ENCODE results near the gene MARK3.

The MARK3 gene

GRCh38 chr14:103395244-103395643, 10.0 kb downstream of the MARK3 start:
- DNase-seq (ENCODE audit: extremely low spot score): no peak
- no peak for TF ChIP-seq CTCF (IDR thresholded peaks at IDR 0.05; ENCODE audit: control extremely low read depth, extremely low read depth, low read depth, missing control alignments)
- CTCF ChIA-PET: interaction anchor here (2.0 kb wide), 1 partner anchor 11 kb away, joined by 6 read pairs; no protein-coding TSS in a partner anchor
- POLR2A ChIA-PET: no interaction called here

- DNase-seq (ENCODE audit: extremely low spot score): no peak
- POLR2A ChIA-PET: interaction anchor here (0.6 kb wide), 1 partner anchor 451 kb away, joined by 6 read pairs; the partner anchor contains the start of gene PPP1R13B
- TF ChIP-seq CTCF (IDR thresholded peaks at IDR 0.05; ENCODE audit: control extremely low read depth, extremely low read depth, low read depth, missing control alignments): no peak
- CTCF ChIA-PET: interaction anchor here (1.1 to 2.0 kb wide), 3 partner anchors 8 to 28 kb away, joined by 3 to 6 read pairs (median 3); no protein-coding TSS in a partner anchor
Measured at GRCh38 chr14:103396463-103396862, 11.2 kb downstream of the MARK3 start.

- ChIA-PET POLR2A (no interaction called here), CTCF (interaction anchor here (0.9 kb wide), 1 partner anchor 804 kb away, joined by 3 read pairs; no protein-coding TSS in a partner anchor)
- no peak for TF ChIP-seq CTCF (IDR thresholded peaks at IDR 0.05; ENCODE audit: control extremely low read depth, extremely low read depth, low read depth, missing control alignments)
- DNase-seq (ENCODE audit: extremely low spot score): no peak
Measured at GRCh38 chr14:103398427-103399195, 13.4 kb downstream of the MARK3 start.

- POLR2A ChIA-PET: no interaction called here
- no peak for DNase-seq (ENCODE audit: extremely low spot score)
- TF ChIP-seq CTCF (IDR thresholded peaks at IDR 0.05; ENCODE audit: control extremely low read depth, extremely low read depth, low read depth, missing control alignments): no peak
- CTCF ChIA-PET: interaction anchor here (1.1 to 10.6 kb wide), 4 partner anchors 10 to 326 kb away, joined by 4 to 148 read pairs (median 4); no protein-coding TSS in a partner anchor
Measured at GRCh38 chr14:103400537-103400936, 15.3 kb downstream of the MARK3 start.

- ChIA-PET POLR2A (interaction anchor here (0.5 kb wide), 1 partner anchor 12 kb away, joined by 4 read pairs; no protein-coding TSS in a partner anchor), CTCF (interaction anchor here (1.6 to 10.6 kb wide), 3 partner anchors 11 to 327 kb away, joined by 4 to 148 read pairs (median 5); no protein-coding TSS in a partner anchor)
- TF ChIP-seq CTCF (IDR thresholded peaks at IDR 0.05; ENCODE audit: control extremely low read depth, extremely low read depth, low read depth, missing control alignments): no peak
- DNase-seq (ENCODE audit: extremely low spot score): no peak
Measured at GRCh38 chr14:103401223-103402214, 16.3 kb downstream of the MARK3 start.

- CTCF ChIA-PET: interaction anchor here (10.6 kb wide), 1 partner anchor 12 kb away, joined by 148 read pairs; no protein-coding TSS in a partner anchor
- TF ChIP-seq CTCF (IDR thresholded peaks at IDR 0.05; ENCODE audit: control extremely low read depth, extremely low read depth, low read depth, missing control alignments): no peak
- no peak for DNase-seq (ENCODE audit: extremely low spot score)
- POLR2A ChIA-PET: no interaction called here
Measured at GRCh38 chr14:103402695-103403094, 17.5 kb downstream of the MARK3 start.
